GM19328 (cell line): Measurements from ENCODE around the gene NPHS2.
"Not testable (repeated sequence)": the region's sequence is repeated elsewhere in the genome, so short reads cannot be mapped to it uniquely, and the experiment has no call there.

Experiments
- ATAC-seq: cut with Tn5 transposase; IDR thresholded peaks from one replicate; pipeline ENCODE4 v1.9.1; 2021; ENCODE audit warnings: mild to moderate bottlenecking, moderate library complexity; ENCODE audit not compliant: unreplicated experiment

NPHS2 gene

GRCh38 chr1:179548666-179549367, 26.9 kb downstream of the NPHS2 start:
- ATAC-seq: no peak

- no peak for ATAC-seq
Observed at GRCh38 chr1:179547021-179547535, 28.7 kb downstream of the NPHS2 start.

- no peak for ATAC-seq
Observed at GRCh38 chr1:179545321-179545720, 30.4 kb downstream of the NPHS2 start.

GRCh38 chr1:179541774-179542173, 34.0 kb downstream of the NPHS2 start:
- no peak for ATAC-seq

- no peak for ATAC-seq
Observed at GRCh38 chr1:179530352-179530751, 45.4 kb downstream of the NPHS2 start.

- no peak for ATAC-seq
Observed at GRCh38 chr1:179529482-179530195, 46.1 kb downstream of the NPHS2 start.

- not testable (repeated sequence) for ATAC-seq
Observed at GRCh38 chr1:179518544-179518943, 57.2 kb downstream of the NPHS2 start.

GRCh38 chr1:179516976-179517705, 58.6 kb downstream of the NPHS2 start:
- no peak for ATAC-seq

- no peak for ATAC-seq
Observed at GRCh38 chr1:179510038-179510437, 65.7 kb downstream of the NPHS2 start.

- ATAC-seq: no peak
Observed at GRCh38 chr1:179509384-179509783, 66.4 kb downstream of the NPHS2 start.

- ATAC-seq: no peak
Observed at GRCh38 chr1:179506199-179506598, 69.5 kb downstream of the NPHS2 start.
